Hematopoietic multipotent progenitor cell treated with erythropoietin and hydrocortisone succinate and interleukin-3 and kit ligand, for 4 days (in vitro differentiated cells): ENCODE measurements around the gene H6PD.

Source experiments
- DNase-seq: peaks from one replicate; pipeline ENCODE4 v3.0.0-alpha.2; 2015

Gene H6PD

GRCh38 chr1:9207086-9207485 lies 27.5 kb upstream of the H6PD start:
- no peak for DNase-seq

- DNase-seq = no peak
These were observed 26.9 kb upstream of the H6PD start for GRCh38 chr1:9207715-9208114.

GRCh38 chr1:9211291-9211811 lies 23.2 kb upstream of the H6PD start:
- DNase-seq = no peak

- DNase-seq = no peak
These were observed 21.8 kb upstream of the H6PD start for GRCh38 chr1:9212735-9213134.

- no peak for DNase-seq
These were observed 20.6 kb upstream of the H6PD start for GRCh38 chr1:9213956-9214355.

- no peak for DNase-seq
These were observed 15.7 kb upstream of the H6PD start for GRCh38 chr1:9218917-9219316.

- no peak for DNase-seq
These were observed 11.5 kb upstream of the H6PD start for GRCh38 chr1:9222846-9223625.

GRCh38 chr1:9224664-9225410 lies 9.7 kb upstream of the H6PD start:
- no peak for DNase-seq

GRCh38 chr1:9225411-9225785 lies 9.2 kb upstream of the H6PD start:
- DNase-seq = no peak

GRCh38 chr1:9228609-9229008 lies 6.0 kb upstream of the H6PD start:
- peak; percentile 36 for DNase-seq

- no peak for DNase-seq
These were observed 5.0 kb upstream of the H6PD start for GRCh38 chr1:9229549-9229948.

- no peak for DNase-seq
These were observed 3.6 kb upstream of the H6PD start for GRCh38 chr1:9230869-9231533.

GRCh38 chr1:9231648-9232332 lies 2.8 kb upstream of the H6PD start:
- no peak for DNase-seq

GRCh38 chr1:9233241-9233941 lies 1.2 kb upstream of the H6PD start:
- peak; percentile 58 for DNase-seq

GRCh38 chr1:9233942-9234222 lies 692 bp upstream of the H6PD start:
- DNase-seq = no peak

GRCh38 chr1:9235096-9235459 lies 504 bp downstream of the H6PD start:
- no peak for DNase-seq

GRCh38 chr1:9235560-9235959 lies 986 bp downstream of the H6PD start:
- no peak for DNase-seq

- DNase-seq = no peak
These were observed 3.6 kb downstream of the H6PD start for GRCh38 chr1:9238134-9238533.

GRCh38 chr1:9238550-9238949 lies 4.0 kb downstream of the H6PD start:
- DNase-seq = peak; percentile 61

- peak; percentile 95 for DNase-seq
These were observed 5.2 kb downstream of the H6PD start for GRCh38 chr1:9239622-9240401.

GRCh38 chr1:9240914-9241820 lies 6.6 kb downstream of the H6PD start:
- DNase-seq = no peak
